Measurements from ENCODE around the gene CDH15.
"Not testable (repeated sequence)": the region's sequence is repeated elsewhere in the genome, so short reads cannot be mapped to it uniquely, and the experiment has no call there.

CDH15 gene

GRCh38 chr16:89243664-89244063, 72.1 kb downstream of the CDH15 start:
- DNase-seq: no peak

- DNase-seq: not testable (repeated sequence)
Measured at GRCh38 chr16:89244264-89244663, 72.7 kb downstream of the CDH15 start.

GRCh38 chr16:89244754-89245153, 73.2 kb downstream of the CDH15 start:
- no peak for DNase-seq

Measured in stimulated activated CD8-positive, alpha-beta memory T cell treated with anti-CD3 and anti-CD28 coated beads, Interleukin-4, amount 100 ng/mL, for 48 hours (primary cell).